ENCODE measurements around the gene WBP1.

WBP1 gene

GRCh38 chr2:74417197-74417596 lies 41.0 kb upstream of the WBP1 start:
- H3K9me2 ChIP-seq (replicated peaks; ENCODE audit: low read depth, low read length): no peaks in the 10 kb centered on the region
- no peak overlapping the region for H3K4me2 ChIP-seq (ENCODE audit: low read depth, low read length, poor library complexity, severe bottlenecking)
- no peaks in the 10 kb centered on the region for H3K9me3 ChIP-seq (ENCODE audit: insufficient read depth, low read depth, low read length)
- TF ChIP-seq EZH2phosphoT487 (IDR thresholded peaks at IDR 0.05; ENCODE audit: borderline replicate concordance) (no peak), CTCF (conservative IDR thresholded peaks at IDR 0.05; ENCODE audit: low read length) (no peak)
- no peak overlapping the region for H2AFZ ChIP-seq (ENCODE audit: low read length)
- peaks cover 15% of the 10 kb centered on the region for H3K4me1 ChIP-seq (ENCODE audit: insufficient read depth, low read length, poor library complexity, severe bottlenecking)
- H4K20me1 ChIP-seq (ENCODE audit: insufficient read depth, low read length, poor library complexity, severe bottlenecking): no peaks in the 10 kb centered on the region
- no peaks in the 10 kb centered on the region for H3K27me3 ChIP-seq (ENCODE audit: insufficient read depth, low read length, poor library complexity, severe bottlenecking)
- no peak overlapping the region for H3K9ac ChIP-seq (ENCODE audit: low read depth, low read length, poor library complexity, severe bottlenecking)
- no peaks in the 10 kb centered on the region for H3F3A ChIP-seq (ENCODE audit: low read depth)
- no peak overlapping the region for H3K4me3 ChIP-seq (ENCODE audit: low read length, poor library complexity, severe bottlenecking)
- H3K79me2 ChIP-seq (ENCODE audit: insufficient read depth, low read length): peaks cover 2% of the 10 kb centered on the region; the same call in 1 of the 2 replicates
- H3K36me3 ChIP-seq (ENCODE audit: insufficient read depth, low read length): no peaks in the 10 kb centered on the region

DNA sequence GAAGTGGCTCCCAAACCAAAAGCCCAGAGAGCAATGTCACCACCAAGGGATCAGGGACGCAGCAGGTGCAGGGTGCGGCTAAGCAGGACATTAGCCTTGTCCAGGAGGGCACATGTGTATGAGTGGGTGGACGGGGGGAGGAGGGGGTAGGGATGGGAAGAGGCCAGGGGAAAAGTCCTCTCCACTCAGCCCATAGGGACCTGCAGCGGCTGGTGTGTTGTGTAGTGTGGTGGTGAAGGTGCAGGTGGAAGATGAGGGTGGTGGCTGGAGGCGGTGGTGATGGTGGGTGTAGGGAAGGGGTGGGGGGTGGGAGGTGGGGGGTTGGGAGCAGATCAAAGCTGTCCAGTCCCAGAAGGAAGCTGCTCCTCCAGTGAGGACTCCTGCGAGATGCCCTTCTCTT lies 40.5 kb upstream of the WBP1 start:
- Histone ChIP-seq H3K9me3 (ENCODE audit: insufficient read depth, low read depth, low read length) (no peaks in the 10 kb centered on the region), H3K4me1 (ENCODE audit: insufficient read depth, low read length, poor library complexity, severe bottlenecking) (peaks cover 17% of the 10 kb centered on the region), H3K4me3 (ENCODE audit: low read length, poor library complexity, severe bottlenecking) (no peak overlapping the region), H3K79me2 (ENCODE audit: insufficient read depth, low read length) (peaks cover 5% of the 10 kb centered on the region; the same call in 1 of the 2 replicates), H3F3A (ENCODE audit: low read depth) (no peaks in the 10 kb centered on the region), H3K36me3 (ENCODE audit: insufficient read depth, low read length) (no peaks in the 10 kb centered on the region), H3K9ac (ENCODE audit: low read depth, low read length, poor library complexity, severe bottlenecking) (no peak overlapping the region), H3K4me2 (ENCODE audit: low read depth, low read length, poor library complexity, severe bottlenecking) (no peak overlapping the region), H4K20me1 (ENCODE audit: insufficient read depth, low read length, poor library complexity, severe bottlenecking) (no peaks in the 10 kb centered on the region), H3K9me2 (replicated peaks; ENCODE audit: low read depth, low read length) (no peaks in the 10 kb centered on the region), H3K27me3 (ENCODE audit: insufficient read depth, low read length, poor library complexity, severe bottlenecking) (no peaks in the 10 kb centered on the region), H2AFZ (ENCODE audit: low read length) (no peak overlapping the region)
- TF ChIP-seq EZH2phosphoT487 (IDR thresholded peaks at IDR 0.05; ENCODE audit: borderline replicate concordance) (no peak), CTCF (conservative IDR thresholded peaks at IDR 0.05; ENCODE audit: low read length) (no peak)

DNA sequence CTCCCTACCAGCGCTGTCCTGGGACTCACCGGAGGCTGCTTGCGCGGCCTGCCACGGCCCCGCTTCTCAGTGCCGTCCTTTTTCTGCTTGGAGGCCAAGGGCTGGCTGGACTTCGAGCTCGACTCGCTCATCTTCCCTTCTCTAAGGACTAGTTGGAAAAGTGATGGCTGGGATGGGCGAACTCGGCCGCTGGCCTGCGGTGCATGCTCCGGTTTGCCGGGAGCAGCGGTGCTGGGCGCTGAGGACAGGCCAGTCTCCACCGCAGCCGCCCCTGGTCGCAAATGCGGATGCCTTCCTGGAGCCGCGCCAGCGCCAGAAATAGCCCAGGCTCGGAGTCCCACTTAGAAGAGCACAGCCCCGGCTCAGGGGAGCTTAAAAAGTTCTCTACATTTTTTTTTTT lies 39.9 kb upstream of the WBP1 start:
- no peak overlapping the region for H3K4me2 ChIP-seq (ENCODE audit: low read depth, low read length, poor library complexity, severe bottlenecking)
- H3K4me1 ChIP-seq (ENCODE audit: insufficient read depth, low read length, poor library complexity, severe bottlenecking): peaks cover 22% of the 10 kb centered on the region
- no peak overlapping the region for H3K4me3 ChIP-seq (ENCODE audit: low read length, poor library complexity, severe bottlenecking)
- no peaks in the 10 kb centered on the region for H3K36me3 ChIP-seq (ENCODE audit: insufficient read depth, low read length)
- H4K20me1 ChIP-seq (ENCODE audit: insufficient read depth, low read length, poor library complexity, severe bottlenecking): no peaks in the 10 kb centered on the region
- no peak for TF ChIP-seq CTCF (conservative IDR thresholded peaks at IDR 0.05; ENCODE audit: low read length)
- no peak for TF ChIP-seq EZH2phosphoT487 (IDR thresholded peaks at IDR 0.05; ENCODE audit: borderline replicate concordance)
- H2AFZ ChIP-seq (ENCODE audit: low read length): no peak overlapping the region
- peaks cover 11% of the 10 kb centered on the region; the same call in 1 of the 2 replicates for H3K79me2 ChIP-seq (ENCODE audit: insufficient read depth, low read length)
- no peaks in the 10 kb centered on the region for H3K27me3 ChIP-seq (ENCODE audit: insufficient read depth, low read length, poor library complexity, severe bottlenecking)
- H3K9me3 ChIP-seq (ENCODE audit: insufficient read depth, low read depth, low read length): no peaks in the 10 kb centered on the region
- H3K9ac ChIP-seq (ENCODE audit: low read depth, low read length, poor library complexity, severe bottlenecking): no peak overlapping the region
- no peaks in the 10 kb centered on the region for H3K9me2 ChIP-seq (replicated peaks; ENCODE audit: low read depth, low read length)
- no peaks in the 10 kb centered on the region for H3F3A ChIP-seq (ENCODE audit: low read depth)
